HFF-Myc (cell line): ENCODE measurements around the gene RUVBL2.
"Not testable (repeated sequence)": the region's sequence is repeated elsewhere in the genome, so short reads cannot be mapped to it uniquely, and the experiment has no call there.

Experiments used
- DNase-seq: peaks from one replicate; pipeline ENCODE4 v3.0.0-alpha.2; 2011; ENCODE audit warnings: low read depth; ENCODE audit errors: extremely low read depth
- H3K4me3 ChIP-seq: replicated peaks from 2 replicates; pipeline ENCODE4 v1.5.1; 2011; ENCODE audit warnings: low read depth, mild to moderate bottlenecking, control low read depth, low read length
- TF ChIP-seq, protein P1 (sequence below): IDR thresholded peaks from 2 replicates; pipeline ENCODE4 v1.5.1; 2012; ENCODE audit warnings: mild to moderate bottlenecking, low read depth, low read length, control low read depth; ENCODE audit errors: missing control alignments

The RUVBL2 gene

GRCh38 chr19:49017666-49018351 is 24.1 kb downstream of the RUVBL2 start:
- H3K4me3 ChIP-seq = peak overlapping the region; percentile 29
- DNase-seq = peak; percentile 26
- TF ChIP-seq, protein P1, sequence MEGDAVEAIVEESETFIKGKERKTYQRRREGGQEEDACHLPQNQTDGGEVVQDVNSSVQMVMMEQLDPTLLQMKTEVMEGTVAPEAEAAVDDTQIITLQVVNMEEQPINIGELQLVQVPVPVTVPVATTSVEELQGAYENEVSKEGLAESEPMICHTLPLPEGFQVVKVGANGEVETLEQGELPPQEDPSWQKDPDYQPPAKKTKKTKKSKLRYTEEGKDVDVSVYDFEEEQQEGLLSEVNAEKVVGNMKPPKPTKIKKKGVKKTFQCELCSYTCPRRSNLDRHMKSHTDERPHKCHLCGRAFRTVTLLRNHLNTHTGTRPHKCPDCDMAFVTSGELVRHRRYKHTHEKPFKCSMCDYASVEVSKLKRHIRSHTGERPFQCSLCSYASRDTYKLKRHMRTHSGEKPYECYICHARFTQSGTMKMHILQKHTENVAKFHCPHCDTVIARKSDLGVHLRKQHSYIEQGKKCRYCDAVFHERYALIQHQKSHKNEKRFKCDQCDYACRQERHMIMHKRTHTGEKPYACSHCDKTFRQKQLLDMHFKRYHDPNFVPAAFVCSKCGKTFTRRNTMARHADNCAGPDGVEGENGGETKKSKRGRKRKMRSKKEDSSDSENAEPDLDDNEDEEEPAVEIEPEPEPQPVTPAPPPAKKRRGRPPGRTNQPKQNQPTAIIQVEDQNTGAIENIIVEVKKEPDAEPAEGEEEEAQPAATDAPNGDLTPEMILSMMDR = peak; percentile 39

- not testable (repeated sequence) for DNase-seq
- peak overlapping the region; percentile 29 for H3K4me3 ChIP-seq
Observed at GRCh38 chr19:49018388-49019241, 24.9 kb downstream of the RUVBL2 start.

- DNase-seq = no peak
- TF ChIP-seq, protein P1 = no peak
- H3K4me3 ChIP-seq = no peak overlapping the region; the same call in 1 of the 2 replicates
Observed at GRCh38 chr19:49019242-49019932, 25.7 kb downstream of the RUVBL2 start.

- DNase-seq = no peak
- H3K4me3 ChIP-seq = no peak overlapping the region
- TF ChIP-seq, protein P1 = no peak
Observed at GRCh38 chr19:49020342-49020741, 26.7 kb downstream of the RUVBL2 start.

DNA sequence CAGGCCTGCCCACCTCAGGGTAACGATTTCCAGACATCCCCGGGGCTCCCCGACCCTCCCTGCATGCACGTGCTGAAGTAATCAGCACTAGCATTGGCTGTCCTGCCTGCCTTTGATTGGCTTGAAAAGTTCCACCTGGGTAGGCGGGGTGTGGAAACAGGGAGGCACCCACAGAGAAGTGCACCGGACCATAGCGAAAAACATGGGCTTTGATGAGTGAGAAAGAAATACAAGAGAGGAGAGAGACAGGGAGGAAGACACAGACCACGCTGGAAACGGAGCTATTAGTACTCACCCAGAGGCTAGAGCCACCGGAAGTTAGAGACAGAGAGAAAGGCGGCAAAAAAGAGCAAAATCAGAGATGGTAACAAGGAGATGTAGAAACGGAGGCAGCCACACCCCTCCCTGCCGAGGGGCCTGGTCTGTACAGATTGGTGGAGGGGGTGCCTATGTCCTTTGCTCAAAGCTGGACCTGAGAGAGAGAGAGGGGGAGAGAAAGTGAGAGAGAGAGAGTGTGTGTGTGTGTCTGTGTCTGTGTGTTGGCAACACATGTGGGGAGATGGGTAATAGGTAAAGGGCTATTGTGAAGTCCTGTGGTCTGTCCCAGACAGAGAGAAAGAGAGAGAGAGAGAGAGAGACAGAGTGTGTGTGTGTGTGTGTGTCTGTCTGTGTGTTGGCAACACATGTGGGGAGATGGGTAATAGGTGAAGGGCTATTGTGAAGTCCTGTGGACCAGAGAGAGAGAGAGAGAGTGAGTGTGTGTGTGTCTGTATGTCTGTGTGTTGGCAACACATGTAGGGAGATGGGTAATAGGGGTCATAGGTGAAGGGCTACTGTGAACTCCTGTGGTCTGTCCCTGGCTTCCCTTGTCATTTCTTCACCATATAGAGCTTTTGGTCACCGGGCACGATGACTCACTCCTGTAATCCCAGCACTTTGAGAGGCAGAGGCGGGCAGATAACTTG is 27.5 kb downstream of the RUVBL2 start:
- TF ChIP-seq, protein P1 = no peak
- no peak overlapping the region for H3K4me3 ChIP-seq
- DNase-seq = no peak

DNA sequence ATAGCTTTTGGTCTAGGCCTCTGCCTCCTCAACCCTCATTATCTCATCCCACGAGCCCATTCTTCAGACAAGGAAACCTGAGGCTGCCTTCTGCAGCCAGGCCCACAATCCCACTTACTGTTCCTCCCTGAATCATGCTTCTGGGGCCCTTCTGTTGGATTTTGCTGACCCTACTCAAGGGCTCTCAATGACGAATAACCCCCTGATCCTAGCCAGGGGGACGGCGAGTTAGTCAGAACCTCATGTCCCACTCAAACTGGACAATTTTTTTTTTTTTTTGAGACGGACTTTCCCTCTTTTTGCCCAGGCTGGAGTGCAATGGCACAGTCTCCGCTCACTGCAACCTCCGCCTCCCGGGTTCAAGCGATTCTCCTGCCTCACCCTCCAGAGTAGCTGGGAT is 28.4 kb downstream of the RUVBL2 start:
- TF ChIP-seq, protein P1 = no peak
- H3K4me3 ChIP-seq = no peak overlapping the region
- no peak for DNase-seq

GRCh38 chr19:49024233-49024632 is 30.5 kb downstream of the RUVBL2 start, which contains the start of gene CGB3:
TSS of gene CGB3 (minus strand) at chr19:49024333. CDS start at chr19:49023971, 362 bp downstream.
- H3K4me3 ChIP-seq, DNase-seq: not testable (repeated sequence)

GRCh38 chr19:49025088-49025487 is 31.4 kb downstream of the RUVBL2 start:
- not testable (repeated sequence) for DNase-seq

GRCh38 chr19:49025599-49025998 is 31.9 kb downstream of the RUVBL2 start:
- H3K4me3 ChIP-seq, DNase-seq: not testable (repeated sequence)

More at GRCh38 chr19:49025088-49025487, 31.4 kb downstream of the RUVBL2 start:
- not testable (repeated sequence) for H3K4me3 ChIP-seq

GRCh38 chr19:49028686-49029085 is 35.0 kb downstream of the RUVBL2 start:
- DNase-seq, H3K4me3 ChIP-seq: not testable (repeated sequence)
